ENCODE measurements around the gene HS3ST6. TPM values are rescaled to one million over a fixed set of nuclear protein-coding genes. Genes with fewer than 3 reads are reported as not detected.
"Not testable (repeated sequence)": the region's sequence is repeated elsewhere in the genome, so short reads cannot be mapped to it uniquely, and the experiment has no call there.

Gene HS3ST6
- total RNA-seq, 1 experiment from 2014 or later, result 1.0 TPM

DNA sequence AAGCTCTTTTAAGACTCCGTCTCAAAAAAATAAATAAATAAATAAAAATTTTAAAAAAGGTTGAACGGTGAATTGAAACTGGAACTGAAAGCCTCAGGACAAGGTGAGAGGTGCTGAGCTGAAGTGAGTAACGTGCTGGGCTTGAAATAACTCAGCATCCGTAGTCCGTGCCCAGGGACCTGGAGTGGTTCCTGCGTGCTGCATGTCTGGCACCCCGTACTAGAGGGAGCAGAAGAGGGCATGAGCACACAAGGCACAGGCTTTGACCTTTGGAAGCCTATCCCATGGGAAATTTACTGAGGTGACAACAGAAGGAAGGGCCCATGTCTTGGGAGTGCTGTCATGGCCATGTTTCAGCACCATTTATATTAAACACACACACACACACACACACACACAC is 41.7 kb downstream of the HS3ST6 start:
- TF ChIP-seq, protein P1, sequence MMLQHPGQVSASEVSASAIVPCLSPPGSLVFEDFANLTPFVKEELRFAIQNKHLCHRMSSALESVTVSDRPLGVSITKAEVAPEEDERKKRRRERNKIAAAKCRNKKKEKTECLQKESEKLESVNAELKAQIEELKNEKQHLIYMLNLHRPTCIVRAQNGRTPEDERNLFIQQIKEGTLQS (CRISPR knock-in tag; conservative IDR thresholded peaks at IDR 0.05), result no peak
- Mint-ChIP-seq H3K27ac (no peak overlapping the region), H3K27me3 (ENCODE audit: low read depth) (peaks cover 35% of the 10 kb centered on the region), H3K9me3 (no peaks in the 10 kb centered on the region), H3K4me3 (no peak overlapping the region), H3K4me1 (no peaks in the 10 kb centered on the region; the same call in 1 of the 2 replicates), H3K36me3 (no peaks in the 10 kb centered on the region)
- POLR2A ChIA-PET, result no interaction called here
- DNase-seq (ENCODE audit: low spot score) (no peak), ATAC-seq (no peak)
- CTCF ChIA-PET, result interaction anchor here (2.0 kb wide), 1 partner anchor 65 kb away, joined by 10 read pairs; no protein-coding TSS in a partner anchor

- POLR2A ChIA-PET; H3K4me1 Mint-ChIP-seq; ATAC-seq; H3K27ac Mint-ChIP-seq; DNase-seq (ENCODE audit: low spot score); H3K9me3 Mint-ChIP-seq; H3K36me3 Mint-ChIP-seq; H3K4me3 Mint-ChIP-seq: not testable (repeated sequence)
- peaks cover 35% of the 10 kb centered on the region for H3K27me3 Mint-ChIP-seq (ENCODE audit: low read depth)
- CTCF ChIA-PET, result interaction anchor here (2.0 kb wide), 1 partner anchor 65 kb away, joined by 10 read pairs; no protein-coding TSS in a partner anchor
Observed at GRCh38 chr16:1876066-1876465, 42.1 kb downstream of the HS3ST6 start.

GRCh38 chr16:1874854-1875253 is 43.4 kb downstream of the HS3ST6 start:
- ATAC-seq, result no peak
- CTCF ChIA-PET, result interaction anchor here (1.1 to 3.2 kb wide), 2 partner anchors 49 to 54 kb away, joined by 3 to 10 read pairs; no protein-coding TSS in a partner anchor

More at GRCh38 chr16:1874854-1875253, 43.4 kb downstream of the HS3ST6 start:
- POLR2A ChIA-PET, result interaction anchor here (1.2 kb wide), 1 partner anchor 9 kb away, joined by 3 read pairs; no protein-coding TSS in a partner anchor
- no peaks in the 10 kb centered on the region for H3K36me3 Mint-ChIP-seq
- TF ChIP-seq E2F4 (CRISPR knock-in tag; IDR thresholded peaks at IDR 0.05; ENCODE audit: borderline replicate concordance, low read depth) (no peak), TCF7 (CRISPR knock-in tag; IDR thresholded peaks at IDR 0.05; ENCODE audit: low read depth) (no peak), ZNF121 (CRISPR knock-in tag; IDR thresholded peaks at IDR 0.05) (no peak), ZNF396 (CRISPR knock-in tag; IDR thresholded peaks at IDR 0.05; ENCODE audit: borderline replicate concordance) (no peak), SMAD4 (CRISPR knock-in tag; IDR thresholded peaks at IDR 0.05) (no peak), USF1 (CRISPR knock-in tag; IDR thresholded peaks at IDR 0.05) (no peak), MLX (CRISPR knock-in tag; IDR thresholded peaks at IDR 0.05) (no peak), ZNF232 (CRISPR knock-in tag; IDR thresholded peaks at IDR 0.05) (no peak), NFYB (CRISPR knock-in tag; conservative IDR thresholded peaks at IDR 0.05; ENCODE audit: low read depth) (no peak), MXD4 (CRISPR knock-in tag; IDR thresholded peaks at IDR 0.05; ENCODE audit: borderline replicate concordance) (no peak), ZSCAN18 (CRISPR knock-in tag; IDR thresholded peaks at IDR 0.05) (no peak), PRRX2 (CRISPR knock-in tag; IDR thresholded peaks at IDR 0.05) (no peak), TEAD1 (CRISPR knock-in tag; IDR thresholded peaks at IDR 0.05) (no peak), GRHL2 (CRISPR knock-in tag; IDR thresholded peaks at IDR 0.05; ENCODE audit: insufficient replicate concordance, severe bottlenecking) (no peak), HMGA2 (CRISPR knock-in tag; IDR thresholded peaks at IDR 0.05) (no peak), TP53 (CRISPR knock-in tag; IDR thresholded peaks at IDR 0.05) (no peak)
- TF ChIP-seq, protein P2, sequence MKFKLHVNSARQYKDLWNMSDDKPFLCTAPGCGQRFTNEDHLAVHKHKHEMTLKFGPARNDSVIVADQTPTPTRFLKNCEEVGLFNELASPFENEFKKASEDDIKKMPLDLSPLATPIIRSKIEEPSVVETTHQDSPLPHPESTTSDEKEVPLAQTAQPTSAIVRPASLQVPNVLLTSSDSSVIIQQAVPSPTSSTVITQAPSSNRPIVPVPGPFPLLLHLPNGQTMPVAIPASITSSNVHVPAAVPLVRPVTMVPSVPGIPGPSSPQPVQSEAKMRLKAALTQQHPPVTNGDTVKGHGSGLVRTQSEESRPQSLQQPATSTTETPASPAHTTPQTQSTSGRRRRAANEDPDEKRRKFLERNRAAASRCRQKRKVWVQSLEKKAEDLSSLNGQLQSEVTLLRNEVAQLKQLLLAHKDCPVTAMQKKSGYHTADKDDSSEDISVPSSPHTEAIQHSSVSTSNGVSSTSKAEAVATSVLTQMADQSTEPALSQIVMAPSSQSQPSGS (CRISPR knock-in tag; IDR thresholded peaks at IDR 0.05; ENCODE audit: borderline replicate concordance, low read depth), result no peak
- TF ChIP-seq, protein P3, sequence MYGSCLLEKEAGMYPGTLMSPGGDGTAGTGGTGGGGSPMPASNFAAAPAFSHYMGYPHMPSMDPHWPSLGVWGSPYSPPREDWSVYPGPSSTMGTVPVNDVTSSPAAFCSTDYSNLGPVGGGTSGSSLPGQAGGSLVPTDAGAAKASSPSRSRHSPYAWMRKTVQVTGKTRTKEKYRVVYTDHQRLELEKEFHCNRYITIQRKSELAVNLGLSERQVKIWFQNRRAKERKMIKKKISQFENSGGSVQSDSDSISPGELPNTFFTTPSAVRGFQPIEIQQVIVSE (CRISPR knock-in tag; IDR thresholded peaks at IDR 0.05; ENCODE audit: borderline replicate concordance), result no peak
- no peaks in the 10 kb centered on the region for H3K9me3 Mint-ChIP-seq
- no peak overlapping the region for H3K4me3 Mint-ChIP-seq
- peaks cover 43% of the 10 kb centered on the region for H3K27me3 Mint-ChIP-seq (ENCODE audit: low read depth)
- DNase-seq (ENCODE audit: low spot score), result no peak
- no peak overlapping the region for H3K27ac Mint-ChIP-seq
- no peaks in the 10 kb centered on the region; the same call in 1 of the 2 replicates for H3K4me1 Mint-ChIP-seq

Measured in WTC11 (cell line).